Fibroblast of villous mesenchyme (primary cell): Measurements from ENCODE around the gene FGD2. TPM values are rescaled to one million over a fixed set of nuclear protein-coding genes. Genes with fewer than 3 reads are reported as not detected.

Experiments
- DNase-seq: peaks from one replicate; pipeline ENCODE4 v3.0.0-alpha.2; 2010; ENCODE audit warnings: low read depth
- H3K4me3 ChIP-seq: 2 replicates; pipeline ENCODE4 v1.5.1; 2011; ENCODE audit warnings: low read depth, mild to moderate bottlenecking, low read length
- total RNA-seq: library from RNA; depleted of rRNA; stranded (reverse); fragments of >200 nt; gene quantifications from 2 replicates; pipeline ENCODE4 v1.2.3, GENCODE V29; 2012
- TF ChIP-seq, protein P1 (sequence below): IDR thresholded peaks from 2 replicates; pipeline ENCODE4 v1.5.1; 2012; ENCODE audit warnings: low read depth, mild to moderate bottlenecking, low read length; ENCODE audit not compliant: insufficient read depth

FGD2 gene
- total RNA-seq, 1 donor = not detected

DNA sequence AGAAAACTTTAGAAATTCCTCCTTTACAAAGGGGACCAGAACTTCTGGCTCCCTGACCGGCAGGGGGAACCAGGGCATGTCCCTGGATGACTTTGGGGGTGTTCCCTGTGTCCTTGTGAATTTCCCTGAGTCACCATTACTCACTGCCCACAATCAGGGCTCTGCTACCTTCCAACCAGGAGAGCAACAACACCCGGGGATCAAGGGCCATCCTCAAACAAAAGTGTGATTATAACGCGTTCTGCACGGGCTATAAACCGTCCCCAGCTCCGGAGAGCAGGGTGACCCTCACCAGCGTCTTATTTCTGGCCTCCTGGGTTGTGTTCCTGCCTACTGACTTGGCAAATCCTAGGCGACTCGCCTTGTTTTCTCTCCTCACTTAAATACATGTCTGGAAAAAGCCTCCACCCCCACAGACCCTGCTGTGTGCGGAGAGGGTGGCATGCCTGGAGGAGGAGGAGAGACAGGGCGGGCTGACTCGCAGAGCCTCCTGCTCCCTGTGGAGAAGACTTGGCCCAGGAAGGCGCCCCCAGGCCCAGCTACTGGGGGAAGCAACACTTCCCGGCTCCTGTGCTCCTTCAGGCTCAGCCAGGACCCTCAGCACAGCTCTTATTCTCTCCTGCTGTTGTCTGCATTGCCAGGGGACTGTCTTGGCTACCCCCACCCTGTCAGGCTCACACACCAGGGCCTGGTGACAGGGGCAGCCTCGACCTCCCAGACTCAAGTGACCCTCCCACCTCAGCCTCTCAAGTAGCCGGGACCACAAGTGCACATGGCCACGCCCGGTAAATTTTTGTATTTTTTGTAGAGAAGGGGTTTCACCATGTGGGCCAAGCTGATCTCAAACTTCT is 54.1 kb downstream of the FGD2 start:
- TF ChIP-seq, protein P1, sequence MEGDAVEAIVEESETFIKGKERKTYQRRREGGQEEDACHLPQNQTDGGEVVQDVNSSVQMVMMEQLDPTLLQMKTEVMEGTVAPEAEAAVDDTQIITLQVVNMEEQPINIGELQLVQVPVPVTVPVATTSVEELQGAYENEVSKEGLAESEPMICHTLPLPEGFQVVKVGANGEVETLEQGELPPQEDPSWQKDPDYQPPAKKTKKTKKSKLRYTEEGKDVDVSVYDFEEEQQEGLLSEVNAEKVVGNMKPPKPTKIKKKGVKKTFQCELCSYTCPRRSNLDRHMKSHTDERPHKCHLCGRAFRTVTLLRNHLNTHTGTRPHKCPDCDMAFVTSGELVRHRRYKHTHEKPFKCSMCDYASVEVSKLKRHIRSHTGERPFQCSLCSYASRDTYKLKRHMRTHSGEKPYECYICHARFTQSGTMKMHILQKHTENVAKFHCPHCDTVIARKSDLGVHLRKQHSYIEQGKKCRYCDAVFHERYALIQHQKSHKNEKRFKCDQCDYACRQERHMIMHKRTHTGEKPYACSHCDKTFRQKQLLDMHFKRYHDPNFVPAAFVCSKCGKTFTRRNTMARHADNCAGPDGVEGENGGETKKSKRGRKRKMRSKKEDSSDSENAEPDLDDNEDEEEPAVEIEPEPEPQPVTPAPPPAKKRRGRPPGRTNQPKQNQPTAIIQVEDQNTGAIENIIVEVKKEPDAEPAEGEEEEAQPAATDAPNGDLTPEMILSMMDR = peak; percentile 77
- H3K4me3 ChIP-seq = peak overlapping the region; percentile 1
- DNase-seq = peak; percentile 96

DNA sequence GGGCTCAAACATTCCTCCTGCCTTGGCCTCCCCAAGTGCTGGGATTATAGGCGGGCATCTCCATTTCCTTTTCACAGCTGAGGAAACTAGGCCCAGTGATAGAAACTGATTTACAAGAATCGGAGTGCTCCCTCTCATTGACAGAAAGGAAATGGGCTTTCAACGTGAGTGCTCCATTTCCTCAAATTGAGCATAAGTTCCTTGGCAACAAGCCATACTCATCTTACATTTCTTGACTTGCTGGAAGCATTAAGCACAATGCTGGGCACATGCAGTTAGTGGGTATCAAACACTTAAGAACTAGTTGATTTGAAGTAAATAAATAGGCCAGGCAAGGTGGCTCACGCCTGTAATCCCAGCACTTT is 54.7 kb downstream of the FGD2 start:
- no peak overlapping the region for H3K4me3 ChIP-seq
- DNase-seq = no peak

DNA sequence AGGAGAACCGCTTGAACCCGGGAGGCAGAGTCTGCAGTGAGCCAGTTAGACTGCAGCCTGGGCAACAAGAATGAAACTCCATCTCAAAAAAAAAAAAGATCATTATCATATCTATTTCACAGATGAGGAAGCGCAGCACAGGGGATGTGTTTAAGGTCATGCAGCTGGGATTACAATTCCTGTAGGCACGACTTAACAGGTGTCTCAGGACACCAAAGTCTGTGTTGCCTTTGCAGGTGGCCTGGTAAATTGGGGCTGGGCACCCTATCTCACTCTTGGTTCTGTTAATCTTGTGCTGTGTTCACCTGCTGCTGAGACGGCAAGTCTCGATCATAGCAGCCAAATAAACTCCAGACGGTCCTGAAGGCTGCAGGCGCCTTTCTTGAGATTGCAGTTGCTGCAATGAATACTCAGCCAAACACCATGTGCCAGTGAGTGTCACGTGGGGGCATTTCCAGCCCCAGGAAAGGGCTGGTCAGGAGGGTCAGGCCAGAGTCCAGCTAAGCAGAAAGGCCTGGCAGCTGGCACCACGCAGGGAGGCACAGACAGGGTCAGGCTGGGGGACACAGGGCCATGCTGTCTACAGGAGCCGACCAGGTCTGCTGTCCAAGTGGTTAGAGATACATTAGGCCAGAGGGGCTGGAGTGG is 55.8 kb downstream of the FGD2 start:
- no peak for DNase-seq
- H3K4me3 ChIP-seq = no peak overlapping the region
- TF ChIP-seq, protein P1 = no peak

More for the DNA sequence above, 54.7 kb downstream of the FGD2 start:
- TF ChIP-seq, protein P1 = no peak

DNA sequence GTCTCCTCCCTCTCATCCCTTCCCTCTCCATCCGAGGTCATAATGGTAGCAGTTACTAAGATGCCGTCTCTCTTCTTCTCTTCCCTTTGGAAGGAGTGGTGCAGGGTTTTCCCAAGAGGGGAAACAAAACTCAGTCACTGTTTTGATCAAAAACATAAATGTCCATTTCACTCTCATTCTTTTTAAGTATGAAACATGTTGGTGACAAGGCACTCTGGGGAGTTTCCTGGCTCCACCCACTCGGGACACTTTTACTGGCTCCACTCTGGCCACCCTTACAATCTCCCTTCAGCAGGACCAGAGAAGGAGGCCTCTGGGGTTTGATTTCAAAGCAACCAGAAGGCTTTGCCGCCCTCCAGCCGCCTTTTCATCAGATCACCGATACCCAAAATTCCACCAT is 57.0 kb downstream of the FGD2 start:
- H3K4me3 ChIP-seq = no peak overlapping the region
- DNase-seq = no peak
- TF ChIP-seq, protein P1 = no peak

DNA sequence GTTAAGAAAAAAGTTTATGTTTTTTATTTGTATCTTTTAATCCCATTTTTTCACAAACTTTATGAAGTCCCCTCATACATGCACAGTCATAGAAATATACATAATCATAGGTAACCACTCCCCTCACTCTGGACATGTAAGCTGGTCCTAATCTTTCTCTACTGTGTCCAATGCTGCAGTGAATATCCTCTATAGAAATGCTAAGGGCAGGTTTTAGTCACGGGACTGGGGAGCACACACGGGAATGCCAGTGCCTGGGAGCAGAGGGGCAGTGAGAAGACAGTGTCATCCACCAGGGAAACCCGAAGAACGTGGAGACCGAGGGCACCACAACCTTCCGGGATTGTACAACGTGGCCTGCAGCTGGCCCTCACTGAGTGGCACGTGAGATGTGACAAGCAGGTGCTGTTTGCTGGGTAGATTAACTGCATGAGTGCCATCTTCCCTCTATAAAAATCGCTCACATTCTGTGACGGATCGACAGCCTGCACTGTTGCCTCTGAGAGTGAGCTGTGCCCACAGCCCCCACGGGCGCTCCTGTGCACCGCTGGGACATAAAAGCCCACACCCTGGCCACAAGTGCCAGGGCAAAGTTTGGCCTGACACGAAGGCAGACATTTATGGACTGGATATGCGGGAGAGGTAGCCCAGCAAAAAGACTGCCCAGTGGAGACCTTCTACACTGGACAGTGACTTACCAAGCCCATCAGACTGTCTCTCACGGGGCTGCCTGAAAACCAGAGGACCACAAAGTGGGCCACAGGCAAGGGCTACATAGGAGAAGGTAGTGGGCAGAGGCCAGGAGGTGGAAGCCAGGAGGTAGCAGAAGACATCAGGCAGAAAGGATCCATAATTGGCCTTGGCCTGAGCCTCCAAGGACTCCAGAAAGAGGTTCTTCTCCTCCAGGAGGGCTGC is 63.2 kb downstream of the FGD2 start:
- TF ChIP-seq, protein P1 = no peak
- no peak for DNase-seq
- H3K4me3 ChIP-seq = no peak overlapping the region

DNA sequence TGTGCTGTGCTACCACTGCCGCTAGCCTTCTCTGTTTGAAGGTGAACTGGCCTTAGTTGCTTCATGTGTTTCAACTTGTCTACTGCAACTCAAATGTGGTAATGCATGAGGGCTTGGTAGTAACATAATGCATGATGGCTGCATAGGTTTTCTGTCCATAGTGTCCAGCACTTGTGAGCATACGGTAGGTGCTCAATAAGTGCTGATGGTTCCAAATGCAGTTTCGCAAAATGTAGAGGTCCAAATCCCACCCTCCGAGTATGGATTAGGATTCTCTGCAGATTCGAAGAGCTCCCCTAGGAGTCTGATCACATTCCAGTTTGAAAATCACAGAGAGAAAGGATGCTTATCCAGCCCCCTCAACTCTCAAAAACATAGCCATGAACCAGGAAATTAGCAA is 64.2 kb downstream of the FGD2 start:
- H3K4me3 ChIP-seq = no peak overlapping the region
- TF ChIP-seq, protein P1 = no peak
- DNase-seq = no peak
